Small intestine (tissue), 7 donors: ENCODE measurements around the gene GNAT1. TPM values are rescaled to one million over a fixed set of nuclear protein-coding genes. Genes with fewer than 3 reads are reported as not detected.

Source experiments
- DNase-seq, 2 donors: peaks; one replicate each; pipeline versions ENCODE4 v3.0.0 to v3.0.0-alpha.2; 2013
- FAIRE-seq: peaks from 2 replicates; lab custom pipeline; 2012; peaks lifted over from hg19 to GRCh38; lab: Jason Lieb, UNC
- H3K27ac ChIP-seq, 3 donors: one replicate each; pipeline ENCODE4 v1.5.1; 2013; ENCODE audit warnings: low read length in 2 of 3, mild to moderate bottlenecking in 2 of 3, control low read depth in 1 of 3, inconsistent platforms in 1 of 3, low read depth in 1 of 3, moderate library complexity in 1 of 3
- H3K27me3 ChIP-seq, 3 donors: one replicate each; pipeline ENCODE4 v1.6.1; 2013; ENCODE audit warnings: low read length in 3 of 3, inconsistent platforms in 1 of 3; ENCODE audit not compliant: control insufficient read depth in 3 of 3, insufficient read depth in 3 of 3
- H3K36me3 ChIP-seq, 3 donors: one replicate each; pipeline ENCODE4 v1.6.1; 2013; ENCODE audit warnings: low read length in 3 of 3, inconsistent platforms in 1 of 3, low read depth in 1 of 3, mild to moderate bottlenecking in 1 of 3, moderate library complexity in 1 of 3; ENCODE audit not compliant: control insufficient read depth in 3 of 3, insufficient read depth in 2 of 3
- H3K4me1 ChIP-seq, 3 donors: one replicate each; pipeline ENCODE4 v1.6.1; 2013; ENCODE audit warnings: low read length in 2 of 3, inconsistent platforms in 1 of 3, low read depth in 1 of 3, mild to moderate bottlenecking in 1 of 3, moderate library complexity in 1 of 3; ENCODE audit not compliant: control insufficient read depth in 3 of 3, insufficient read depth in 2 of 3
- H3K4me3 ChIP-seq, 3 donors: one replicate each; pipeline ENCODE4 v1.5.1; 2013; ENCODE audit warnings: low read length in 3 of 3, control low read depth in 1 of 3, inconsistent platforms in 1 of 3, low read depth in 1 of 3, mild to moderate bottlenecking in 1 of 3, moderate library complexity in 1 of 3
- H3K9me3 ChIP-seq, 2 donors: one replicate each; pipeline ENCODE4 v1.6.1; 2013; ENCODE audit warnings: low read depth in 1 of 2, low read length in 1 of 2; ENCODE audit not compliant: control insufficient read depth in 2 of 2, insufficient read depth in 1 of 2
- WGBS, 3 donors: extraction: QIAGEN DNeasy Blood & Tissue Kit; methylation state at CpG; one replicate each; pipeline ENCODE4 v1.1.7; 2013; 5-methylcytosine and 5-hydroxymethylcytosine counted together
- polyA plus RNA-seq, 4 donors: library from polyadenylated mRNA; stranded (reverse) in 3 of 4; unstranded in 1 of 4; fragments of 200-250 nt in 3 of 4; fragments of 120-200 nt in 1 of 4; gene quantifications; one replicate each; pipeline versions ENCODE4 v1.2.1 to v1.2.3, GENCODE V29; 2013
- donor health status: healthy with polysubstance abuse.
- donor health status: control.
- donor health status: control.
- donor health status: Bipolar disorder and iron deficiency.
- donor health status: healthy.

GNAT1 gene
- polyA plus RNA-seq, 4 donors, result not detected

DNA sequence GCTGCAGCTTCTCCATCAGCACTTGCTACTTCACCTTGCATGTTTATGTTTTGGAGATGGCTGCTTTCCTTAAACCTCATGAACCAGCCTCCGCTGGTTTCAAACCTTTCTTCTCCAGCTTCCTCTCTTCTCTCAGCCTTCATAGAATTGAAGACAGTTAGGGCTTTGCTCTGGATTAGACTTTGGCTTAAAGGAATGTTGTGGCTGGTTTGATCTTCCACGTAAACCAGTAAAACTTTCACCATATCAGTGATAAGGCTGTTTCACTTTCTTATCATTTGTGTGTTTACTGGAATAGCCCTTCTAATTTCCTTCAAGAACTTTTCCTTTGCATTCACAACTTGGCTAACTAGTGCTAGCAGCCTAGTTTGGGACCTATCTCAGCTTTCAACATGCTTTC, 11.7 kb upstream of the GNAT1 start:
- Histone ChIP-seq H3K27me3 (peaks cover 0 to 49% (median 0%) of the 10 kb centered on the region in 3 donors), H3K36me3 (peaks cover 0 to 34% (median 0%) of the 10 kb centered on the region in 3 donors), H3K4me3 (no peak overlapping the region), H3K9me3 (no peaks in the 10 kb centered on the region), H3K4me1 (peaks cover 4 to 6% (median 5%) of the 10 kb centered on the region in 3 donors), H3K27ac (no peak overlapping the region)
- DNase-seq (peak; percentile 41 to 87), FAIRE-seq (peak; percentile 86)
- WGBS, 3 donors, result 3 to 23% (median 10%) methylated on average over 2 of the region's 2 CpGs

DNA sequence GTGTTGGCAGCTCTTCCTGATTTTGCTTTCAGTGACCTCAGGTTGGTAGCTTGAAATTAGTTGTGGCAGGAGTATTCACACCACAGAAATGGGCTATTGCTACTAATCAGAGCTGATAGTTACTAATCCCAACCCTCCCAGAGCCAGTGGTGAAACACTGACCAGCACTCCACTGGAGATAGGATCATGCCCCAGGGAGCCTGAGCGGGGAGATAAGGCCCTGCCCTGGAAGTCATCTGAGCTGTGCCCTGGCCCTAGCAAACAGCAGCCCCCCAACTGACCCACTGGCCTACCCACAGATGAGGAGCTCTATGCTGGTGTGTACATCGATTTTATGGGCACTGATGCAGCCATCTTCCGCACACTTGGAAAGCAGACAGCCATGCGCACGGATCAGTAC, 9.4 kb upstream of the GNAT1 start:
- Histone ChIP-seq H3K4me3 (no peak overlapping the region), H3K27me3 (peaks cover 0 to 36% (median 0%) of the 10 kb centered on the region in 3 donors), H3K4me1 (peaks cover 2 to 6% (median 2%) of the 10 kb centered on the region in 3 donors), H3K9me3 (no peaks in the 10 kb centered on the region), H3K27ac (no peak overlapping the region), H3K36me3 (peaks cover 0 to 28% (median 0%) of the 10 kb centered on the region in 3 donors)
- no peak for FAIRE-seq
- DNase-seq, result no peak
- 88 to 95% (median 88%) methylated on average over 5 of the region's 5 CpGs for WGBS, 3 donors

DNA sequence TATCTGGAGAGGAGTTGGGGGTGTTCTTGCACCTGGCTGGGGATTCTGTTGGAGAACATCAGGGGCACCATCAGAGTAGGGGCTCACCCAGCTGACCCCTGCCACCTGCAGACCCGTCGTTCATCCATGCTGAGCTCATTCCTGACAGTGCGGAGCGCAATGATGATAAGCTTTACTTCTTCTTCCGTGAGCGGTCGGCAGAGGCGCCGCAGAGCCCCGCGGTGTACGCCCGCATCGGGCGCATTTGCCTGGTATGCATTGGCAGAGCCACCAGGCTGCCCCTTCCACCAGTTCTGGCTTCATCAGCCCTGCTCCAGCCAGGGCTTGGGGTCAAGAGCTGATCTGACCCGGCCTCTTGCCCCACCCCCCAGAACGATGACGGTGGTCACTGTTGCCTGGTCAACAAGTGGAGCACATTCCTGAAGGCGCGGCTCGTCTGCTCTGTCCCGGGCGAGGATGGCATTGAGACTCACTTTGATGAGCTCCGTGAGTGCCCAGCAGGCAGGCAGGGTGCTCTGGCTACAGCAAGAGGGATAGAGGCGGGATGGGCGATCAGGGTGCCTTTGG, 8.8 kb upstream of the GNAT1 start:
- WGBS, 3 donors, result 80 to 90% (median 83%) methylated on average over 18 to 26 of the region's 26 CpGs
- H3K27ac ChIP-seq, result no peak overlapping the region
- H3K27me3 ChIP-seq, result peaks cover 0 to 31% (median 0%) of the 10 kb centered on the region in 3 donors
- FAIRE-seq (no peak), DNase-seq (no peak)
- H3K4me1 ChIP-seq, result peaks cover 0 to 6% (median 0%) of the 10 kb centered on the region in 3 donors
- no peaks in the 10 kb centered on the region for H3K9me3 ChIP-seq
- H3K36me3 ChIP-seq, result peaks cover 0 to 26% (median under 1%) of the 10 kb centered on the region in 3 donors
- H3K4me3 ChIP-seq, result no peak overlapping the region

DNA sequence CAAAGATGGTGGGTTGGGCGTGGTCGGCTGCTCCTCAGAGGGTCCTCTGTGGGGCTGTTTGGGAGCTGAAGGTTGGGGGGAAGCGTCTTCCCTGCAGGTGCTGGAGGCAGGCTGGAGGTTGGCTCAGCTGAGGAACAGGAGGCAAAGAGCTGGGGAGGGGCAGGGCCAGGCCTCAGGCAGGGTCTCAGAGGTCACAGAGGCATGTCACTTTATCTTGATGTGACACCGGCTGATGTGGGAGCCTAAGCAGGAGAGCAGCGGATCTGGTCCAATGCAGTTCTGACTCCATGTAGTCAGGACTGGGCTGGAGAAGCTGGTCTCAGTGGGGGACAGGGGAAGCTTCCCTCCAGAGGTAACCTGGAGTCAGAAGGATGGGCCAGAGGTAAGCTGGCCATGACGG, 7.7 kb upstream of the GNAT1 start:
- no peak for DNase-seq
- Histone ChIP-seq H3K27me3 (peaks cover 0 to 31% (median 0%) of the 10 kb centered on the region in 3 donors), H3K4me3 (no peak overlapping the region), H3K9me3 (no peaks in the 10 kb centered on the region), H3K27ac (no peak overlapping the region), H3K36me3 (peaks cover 0 to 26% (median 1%) of the 10 kb centered on the region in 3 donors), H3K4me1 (peaks cover 0 to 6% (median 0%) of the 10 kb centered on the region in 3 donors)
- no peak for FAIRE-seq
- WGBS, 3 donors, result 78 to 94% (median 84%) methylated on average over 6 of the region's 6 CpGs

DNA sequence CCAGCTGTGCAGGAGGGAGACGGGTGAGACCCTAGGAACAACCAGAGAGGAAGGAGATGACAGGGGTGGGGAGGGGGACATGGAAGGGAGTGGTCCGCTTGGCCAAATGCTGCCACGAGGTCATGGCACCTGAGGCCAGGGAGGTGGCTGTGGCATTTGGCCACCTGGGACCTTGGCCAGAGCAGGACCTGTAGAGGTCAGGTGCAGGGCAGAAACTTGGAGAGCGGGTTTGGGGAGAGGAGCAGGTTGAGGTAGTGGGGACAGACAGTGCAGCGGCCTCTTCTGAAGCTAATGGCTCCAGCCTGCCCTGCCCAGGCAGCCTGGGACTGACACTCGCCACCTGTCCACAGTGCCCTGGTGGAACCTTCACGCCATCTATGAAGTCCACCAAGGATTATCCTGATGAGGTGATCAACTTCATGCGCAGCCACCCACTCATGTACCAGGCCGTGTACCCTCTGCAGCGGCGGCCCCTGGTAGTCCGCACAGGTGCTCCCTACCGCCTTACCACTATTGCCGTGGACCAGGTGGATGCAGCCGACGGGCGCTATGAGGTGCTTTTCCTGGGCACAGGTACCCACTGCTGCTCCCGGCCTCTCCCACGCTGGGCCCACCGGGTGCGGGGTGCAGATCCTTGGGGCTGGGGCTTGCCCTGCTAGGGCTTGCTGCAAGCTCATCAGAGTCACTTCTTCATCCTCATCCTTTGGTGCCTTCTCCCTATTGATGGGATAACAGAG, 7.0 kb upstream of the GNAT1 start:
- DNase-seq (no peak), FAIRE-seq (no peak)
- WGBS, 3 donors, result 91 to 93% (median 92%) methylated on average over 20 to 21 of the region's 21 CpGs
- peaks cover 0 to 31% (median 0%) of the 10 kb centered on the region in 3 donors for H3K27me3 ChIP-seq
- H3K4me3 ChIP-seq, result no peak overlapping the region
- H3K4me1 ChIP-seq, result peaks cover 0 to 3% (median 0%) of the 10 kb centered on the region in 3 donors
- no peak overlapping the region for H3K27ac ChIP-seq
- peaks cover 0 to 26% (median 1%) of the 10 kb centered on the region in 3 donors for H3K36me3 ChIP-seq
- H3K9me3 ChIP-seq, result no peaks in the 10 kb centered on the region

DNA sequence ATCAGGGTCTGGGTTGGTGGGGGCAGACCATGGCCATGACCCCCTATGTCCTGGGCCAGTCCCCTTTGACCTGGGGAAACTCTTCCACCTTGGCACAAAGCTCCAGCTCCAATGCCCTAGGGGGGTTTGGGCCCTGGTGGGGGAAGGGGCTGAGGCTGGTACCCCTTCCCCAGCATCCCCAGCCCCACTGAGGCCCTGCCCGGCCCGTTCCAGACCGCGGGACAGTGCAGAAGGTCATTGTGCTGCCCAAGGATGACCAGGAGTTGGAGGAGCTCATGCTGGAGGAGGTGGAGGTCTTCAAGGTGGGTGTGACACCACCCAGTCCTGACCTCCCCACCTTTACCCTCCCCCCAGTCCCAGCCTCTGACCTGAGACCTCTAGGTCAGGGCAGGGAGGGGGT, 6.2 kb upstream of the GNAT1 start:
- no peaks in the 10 kb centered on the region for H3K4me1 ChIP-seq
- no peak overlapping the region for H3K4me3 ChIP-seq
- peaks cover 0 to 26% (median 1%) of the 10 kb centered on the region in 3 donors for H3K36me3 ChIP-seq
- FAIRE-seq (no peak), DNase-seq (no peak)
- no peak overlapping the region for H3K27ac ChIP-seq
- no peaks in the 10 kb centered on the region for H3K9me3 ChIP-seq
- peaks cover 0 to 31% (median 0%) of the 10 kb centered on the region in 3 donors for H3K27me3 ChIP-seq
- WGBS, 3 donors, result 93 to 96% (median 94%) methylated on average over 4 of the region's 4 CpGs

DNA sequence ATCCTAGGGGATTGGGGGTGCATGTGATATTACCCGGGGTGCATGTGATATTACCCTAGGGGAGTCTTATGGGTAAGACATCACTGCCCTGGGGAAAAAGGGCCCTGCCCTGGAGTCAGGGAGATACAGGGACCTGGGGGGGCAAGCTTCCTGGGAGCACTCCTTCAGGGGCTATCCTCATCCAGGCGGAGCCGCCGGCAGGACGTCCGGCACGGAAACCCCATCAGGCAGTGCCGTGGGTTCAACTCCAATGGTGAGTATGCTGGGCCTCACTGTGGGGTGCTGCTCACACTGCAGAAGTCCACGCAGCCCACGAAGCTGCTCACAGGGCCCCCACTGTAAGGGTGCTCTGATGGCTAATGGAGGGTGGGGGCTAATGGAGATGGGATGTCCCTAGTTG, 5.3 kb upstream of the GNAT1 start:
- peaks cover 0 to 31% (median 0%) of the 10 kb centered on the region in 3 donors for H3K27me3 ChIP-seq
- H3K4me3 ChIP-seq, result no peak overlapping the region
- no peaks in the 10 kb centered on the region for H3K4me1 ChIP-seq
- 88 to 93% (median 93%) methylated on average over 10 of the region's 10 CpGs for WGBS, 3 donors
- H3K9me3 ChIP-seq, result no peaks in the 10 kb centered on the region
- DNase-seq, result no peak
- FAIRE-seq, result no peak
- H3K27ac ChIP-seq, result no peak overlapping the region
- H3K36me3 ChIP-seq, result peaks cover 0 to 26% (median 1%) of the 10 kb centered on the region in 3 donors

DNA sequence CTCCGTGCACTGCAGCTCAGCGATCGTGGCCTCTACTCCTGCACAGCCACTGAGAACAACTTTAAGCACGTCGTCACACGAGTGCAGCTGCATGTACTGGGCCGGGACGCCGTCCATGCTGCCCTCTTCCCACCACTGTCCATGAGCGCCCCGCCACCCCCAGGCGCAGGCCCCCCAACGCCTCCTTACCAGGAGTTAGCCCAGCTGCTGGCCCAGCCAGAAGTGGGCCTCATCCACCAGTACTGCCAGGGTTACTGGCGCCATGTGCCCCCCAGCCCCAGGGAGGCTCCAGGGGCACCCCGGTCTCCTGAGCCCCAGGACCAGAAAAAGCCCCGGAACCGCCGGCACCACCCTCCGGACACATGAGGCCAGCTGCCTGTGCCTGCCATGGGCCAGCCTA, 3.7 kb upstream of the GNAT1 start:
- Histone ChIP-seq H3K27me3 (peaks cover 0 to 31% (median 0%) of the 10 kb centered on the region in 3 donors), H3K4me3 (no peak overlapping the region), H3K36me3 (peaks cover 0 to 20% (median 1%) of the 10 kb centered on the region in 3 donors), H3K4me1 (peaks cover 0 to under 1% (median 0%) of the 10 kb centered on the region in 3 donors), H3K9me3 (no peaks in the 10 kb centered on the region), H3K27ac (no peak overlapping the region)
- no peak for FAIRE-seq
- WGBS, 3 donors, result 87 to 92% (median 91%) methylated on average over 15 to 19 of the region's 19 CpGs
- DNase-seq, result no peak
